NCI-H82 (cell line): ENCODE data around the gene CKB.

ENCODE experiments used
- DNase-seq: peaks from one replicate; lab custom pipeline; 2025; lab: John Stamatoyannopoulos, UW

The CKB gene

GRCh38 chr14:103510724-103511693 lies 11.6 kb downstream of the CKB start:
- no peak for DNase-seq

GRCh38 chr14:103509864-103510723 lies 12.5 kb downstream of the CKB start:
- DNase-seq = no peak

GRCh38 chr14:103508521-103509329 lies 13.9 kb downstream of the CKB start:
- no peak for DNase-seq

DNA sequence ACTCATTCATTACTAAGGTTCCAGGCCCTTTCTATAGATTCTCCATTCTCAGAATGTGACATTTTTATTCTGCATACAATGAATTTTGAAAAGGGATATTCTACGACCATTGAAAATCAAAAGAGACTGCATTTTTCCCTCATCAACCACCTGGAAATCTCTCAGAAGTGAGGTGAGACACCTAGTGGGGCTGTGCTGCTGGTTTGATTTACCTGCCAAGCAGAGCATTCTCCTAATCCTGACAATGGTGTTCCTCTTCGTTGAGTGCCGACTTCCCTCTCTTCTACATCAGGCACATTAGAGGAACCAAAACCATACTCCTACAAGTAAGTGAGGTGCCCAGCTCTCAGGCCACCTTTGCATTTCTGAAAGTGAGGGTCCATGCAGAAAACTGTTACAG lies 14.9 kb downstream of the CKB start:
- DNase-seq = no peak

DNA sequence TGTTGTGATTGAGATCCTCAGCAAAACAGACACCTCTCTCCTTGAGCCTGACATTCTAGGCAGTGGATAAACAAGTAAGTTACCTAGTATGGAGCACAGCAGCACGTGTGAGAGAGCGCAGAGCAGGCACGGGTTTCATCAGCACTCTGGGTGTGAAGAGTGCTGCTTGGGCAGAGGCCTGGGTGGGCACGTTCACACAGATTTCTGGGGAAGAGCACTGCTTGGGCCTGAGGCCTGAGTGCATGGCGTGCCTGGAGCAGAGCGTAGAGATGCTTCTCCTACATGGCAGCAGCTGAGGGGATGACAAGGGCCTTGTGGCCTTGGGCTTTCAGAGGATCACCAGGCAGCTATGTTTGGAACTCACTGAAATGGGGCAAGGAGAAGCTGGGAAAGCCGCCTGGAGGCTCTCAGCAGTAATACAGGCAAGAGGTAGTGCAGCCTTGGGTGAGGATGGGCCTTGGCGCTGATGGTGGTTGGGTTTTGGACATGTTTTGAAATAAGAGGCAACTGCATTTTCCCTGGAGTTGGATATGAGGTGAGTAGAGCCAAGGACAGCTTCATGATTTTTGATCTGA lies 17.6 kb downstream of the CKB start:
- no peak for DNase-seq

- no peak for DNase-seq
Measured at GRCh38 chr14:103503296-103503695, 19.3 kb downstream of the CKB start.

DNA sequence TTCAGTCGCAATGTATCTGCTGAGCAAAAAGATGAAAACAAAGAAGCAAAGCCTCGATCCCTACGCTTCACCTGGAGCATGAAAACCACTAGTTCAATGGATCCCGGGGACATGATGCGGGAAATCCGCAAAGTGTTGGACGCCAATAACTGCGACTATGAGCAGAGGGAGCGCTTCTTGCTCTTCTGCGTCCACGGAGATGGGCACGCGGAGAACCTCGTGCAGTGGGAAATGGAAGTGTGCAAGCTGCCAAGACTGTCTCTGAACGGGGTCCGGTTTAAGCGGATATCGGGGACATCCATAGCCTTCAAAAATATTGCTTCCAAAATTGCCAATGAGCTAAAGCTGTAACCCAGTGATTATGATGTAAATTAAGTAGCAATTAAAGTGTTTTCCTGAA lies 19.8 kb downstream of the CKB start:
- DNase-seq = no peak

- no peak for DNase-seq
Measured at GRCh38 chr14:103501921-103502669, 20.5 kb downstream of the CKB start.

DNA sequence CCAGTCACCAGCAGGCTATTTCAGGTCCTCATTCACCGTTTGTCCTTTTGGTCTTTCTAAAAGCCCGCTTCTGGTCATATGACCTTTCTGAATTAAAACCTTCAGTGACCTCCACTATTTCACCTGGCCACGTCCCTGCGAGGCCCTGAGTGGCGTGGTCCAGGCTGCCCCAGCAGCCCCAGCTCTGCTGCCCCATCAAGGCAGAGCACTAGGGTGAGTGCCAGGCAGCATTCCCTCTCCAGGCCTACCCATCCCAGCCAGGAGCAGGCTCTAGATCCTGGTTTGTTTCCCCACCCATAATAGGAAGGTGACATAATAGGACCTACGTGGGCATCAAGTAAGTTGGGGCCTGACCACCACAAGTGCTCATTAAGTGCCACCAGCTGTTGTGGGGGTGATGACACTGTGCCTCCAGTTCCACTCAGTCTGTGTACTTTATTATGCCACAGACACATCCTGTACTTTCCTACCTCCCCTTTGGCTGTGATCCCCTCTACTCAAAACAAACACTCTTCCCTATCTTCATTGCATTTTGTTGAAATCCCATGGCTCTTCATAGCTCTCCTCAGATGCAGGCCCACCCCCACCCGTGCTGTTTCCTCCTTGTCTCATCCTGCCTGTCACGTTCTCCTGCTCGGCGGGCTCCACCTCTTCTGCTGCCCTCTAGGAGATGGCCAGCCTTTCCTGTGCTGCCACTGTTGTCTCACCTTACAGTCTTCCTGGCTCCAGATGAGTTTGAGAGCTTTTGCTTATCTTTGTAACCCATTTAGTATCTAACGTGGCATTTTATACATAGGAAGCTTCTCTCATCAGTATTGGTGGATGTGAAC lies 21.4 kb downstream of the CKB start:
- DNase-seq = no peak

DNA sequence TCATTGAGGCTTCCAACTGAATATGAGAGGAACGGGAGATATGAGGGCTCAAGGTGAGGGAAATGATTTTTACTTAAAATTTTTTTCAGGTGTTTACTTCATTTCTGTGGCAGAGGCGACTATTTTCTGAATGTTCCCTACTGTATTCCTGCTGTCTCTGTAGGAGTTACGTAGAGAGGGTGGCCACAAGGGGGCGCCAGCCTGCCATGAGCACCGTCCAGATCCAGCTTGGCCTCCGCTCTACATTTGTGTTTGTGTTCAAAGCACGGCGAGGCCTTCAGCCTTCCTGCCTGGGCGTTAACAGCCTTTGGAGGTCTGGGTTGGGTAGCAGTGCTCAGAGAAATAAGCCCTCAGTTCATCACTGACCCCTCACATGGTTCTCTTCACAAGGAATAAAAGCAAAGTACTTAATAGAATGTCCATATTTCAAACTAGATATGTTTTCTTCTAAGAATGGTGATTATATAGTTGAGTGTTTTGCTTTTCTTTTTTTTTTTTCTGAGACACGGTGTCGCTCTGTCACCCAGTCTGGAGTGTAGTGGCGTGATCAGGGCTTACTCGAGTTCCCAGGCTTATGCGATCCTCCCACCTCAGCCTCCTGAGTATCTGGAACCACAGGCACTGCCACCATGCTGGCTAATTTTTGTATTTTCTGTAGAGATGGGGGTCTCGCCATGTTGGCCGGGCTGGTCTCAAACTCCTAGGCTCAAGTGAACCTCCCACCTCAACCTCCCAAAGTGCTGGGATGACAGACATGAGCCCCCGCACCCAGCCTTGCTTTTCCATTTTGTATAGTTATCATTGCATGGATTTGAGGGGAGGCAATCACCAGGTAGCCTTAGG lies 22.3 kb downstream of the CKB start:
- DNase-seq = peak; percentile 85

GRCh38 chr14:103499709-103500108 lies 22.9 kb downstream of the CKB start:
- DNase-seq = no peak

DNA sequence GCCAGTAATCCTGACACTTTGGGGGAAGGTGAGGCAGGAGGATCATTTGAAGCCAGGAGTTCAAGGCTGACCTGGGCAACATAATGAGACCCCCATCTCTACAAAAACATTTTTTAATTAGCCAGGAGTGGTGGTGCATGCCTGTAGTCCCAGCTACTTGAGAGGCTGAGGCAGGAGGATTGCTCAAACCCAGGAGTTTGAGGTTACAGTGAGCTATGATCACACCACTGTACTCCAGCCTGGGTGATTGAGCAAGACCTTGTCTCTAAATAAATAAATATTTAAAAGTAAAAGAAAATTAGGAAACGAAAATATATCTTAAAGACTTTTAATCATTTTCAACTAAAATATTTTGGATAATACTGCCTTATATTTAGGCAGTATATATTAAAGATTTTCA lies 25.9 kb downstream of the CKB start:
- DNase-seq = no peak

GRCh38 chr14:103495854-103496253 lies 26.8 kb downstream of the CKB start:
- DNase-seq = no peak

DNA sequence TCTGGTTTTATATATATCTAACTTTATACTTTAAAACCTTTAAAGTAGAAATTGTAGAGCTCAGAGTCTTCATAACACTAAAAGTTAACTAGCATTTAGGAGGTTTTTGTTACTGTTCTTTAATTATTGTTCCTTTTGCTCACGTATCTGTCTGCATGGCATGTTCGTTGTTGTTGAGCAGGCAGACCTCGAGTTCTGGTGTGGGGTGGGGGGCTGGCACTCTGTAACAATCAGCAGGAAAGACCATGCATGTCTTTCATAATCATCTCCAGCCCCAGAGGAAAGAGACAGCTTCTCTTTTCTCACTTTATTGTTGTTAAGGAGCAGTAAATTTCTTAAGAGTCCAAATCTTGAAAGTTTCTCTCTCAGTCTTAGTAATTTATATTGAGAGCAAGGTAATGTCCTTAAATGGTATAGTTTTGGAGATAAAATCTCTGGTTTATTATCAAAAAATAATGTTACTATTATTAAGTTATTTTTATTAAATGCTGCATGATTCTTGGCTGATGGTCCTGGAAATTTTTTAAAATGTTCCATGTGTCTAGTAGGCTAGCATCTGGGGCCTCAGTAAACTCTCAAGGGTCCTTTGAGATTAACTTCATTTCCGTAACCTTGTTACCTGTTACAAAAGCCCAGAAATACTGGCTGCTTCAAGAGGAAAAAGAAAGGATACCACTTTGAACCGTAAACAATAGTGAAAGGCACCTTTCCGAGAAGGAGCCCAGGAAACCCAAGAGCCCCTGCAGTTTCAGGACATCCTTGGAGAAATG lies 30.3 kb downstream of the CKB start:
- DNase-seq = no peak

DNA sequence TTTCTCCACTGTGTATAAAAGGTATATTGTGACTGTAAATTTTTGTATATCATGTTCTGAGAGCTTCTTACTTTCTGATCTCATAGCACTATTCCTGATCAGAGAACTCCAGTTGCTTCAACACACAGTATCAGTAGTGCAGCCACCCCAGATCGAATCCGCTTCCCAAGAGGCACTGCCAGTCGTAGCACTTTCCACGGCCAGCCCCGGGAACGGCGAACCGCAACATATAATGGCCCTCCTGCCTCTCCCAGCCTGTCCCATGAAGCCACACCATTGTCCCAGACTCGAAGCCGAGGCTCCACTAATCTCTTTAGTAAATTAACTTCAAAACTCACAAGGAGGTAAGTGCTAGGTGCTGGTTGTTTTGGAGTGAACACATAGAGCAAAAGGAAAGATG lies 30.9 kb downstream of the CKB start:
- no peak for DNase-seq

GRCh38 chr14:103489621-103490020 lies 33.0 kb downstream of the CKB start:
- DNase-seq = no peak

GRCh38 chr14:103488960-103489359 lies 33.7 kb downstream of the CKB start:
- no peak for DNase-seq

DNA sequence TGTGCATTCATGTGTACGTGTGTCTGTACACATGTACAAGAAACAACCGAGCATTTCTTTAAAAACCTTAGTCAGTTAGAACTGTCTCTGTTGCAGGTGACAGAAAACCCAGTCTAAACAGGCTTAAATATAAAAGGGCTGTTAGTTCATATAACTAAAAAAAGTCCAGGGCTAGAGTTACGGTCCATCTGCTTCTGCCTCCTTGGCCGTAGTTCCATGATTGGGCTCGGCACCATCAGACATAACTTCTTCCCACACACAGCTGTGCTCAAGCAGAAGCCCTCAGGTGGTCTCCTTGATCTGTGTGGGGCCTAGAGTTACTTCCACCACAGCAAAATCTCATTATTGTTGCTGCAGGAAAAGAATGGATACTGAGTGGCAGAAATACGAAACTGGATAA lies 34.6 kb downstream of the CKB start:
- DNase-seq = no peak
